SK-N-SH treated with all-trans-retinoic acid at 6 μM for 48 hours (cell line): ENCODE results near the gene PLCB1.

Source experiments
- ATAC-seq: fragments of 200-7000 bp; cut with Tn5 transposase; 3 replicates; pipeline ENCODE4 v1.9.1; 2020; ENCODE audit warnings: mild to moderate bottlenecking, moderate library complexity
- ARNTL ChIP-seq: fragments of 450-650 bp; formaldehyde crosslinking; IDR thresholded peaks from 2 replicates; pipeline ENCODE4 v1.5.0; 2020; ENCODE audit warnings: low read depth, mild to moderate bottlenecking, moderate library complexity, borderline replicate concordance
- BACH2 ChIP-seq: fragments of 250-450 bp; sonication (Bioruptor Pico); IDR thresholded peaks from 2 replicates; pipeline ENCODE4 v1.9.0; 2021; ENCODE audit warnings: mild to moderate bottlenecking, borderline replicate concordance
- CREB5 ChIP-seq: fragments of 250-450 bp; sonication (Bioruptor Pico); IDR thresholded peaks from 2 replicates; pipeline ENCODE4 v1.5.1; 2020; ENCODE audit warnings: low read depth, mild to moderate bottlenecking, moderate library complexity
- CSDC2 ChIP-seq: fragments of 250-450 bp; sonication (Bioruptor Pico); IDR thresholded peaks from 2 replicates; pipeline ENCODE4 v1.5.0; 2020; ENCODE audit warnings: mild to moderate bottlenecking, moderate library complexity
- CSRNP3 ChIP-seq: fragments of 250-450 bp; sonication (Bioruptor Pico); IDR thresholded peaks from 2 replicates; pipeline ENCODE4 v1.5.1; 2021; ENCODE audit warnings: mild to moderate bottlenecking, moderate library complexity
- GLIS3 ChIP-seq: fragments of 250-450 bp; sonication (Bioruptor Pico); IDR thresholded peaks from 2 replicates; pipeline ENCODE4 v1.5.0; 2020; ENCODE audit warnings: mild to moderate bottlenecking, moderate library complexity
- ISL1 ChIP-seq: fragments of 250-450 bp; sonication (Bioruptor Pico); IDR thresholded peaks from 2 replicates; pipeline ENCODE4 v2.1.2; 2022; ENCODE audit warnings: mild to moderate bottlenecking, moderate library complexity
- OSR1 ChIP-seq: fragments of 250-450 bp; sonication (Bioruptor Pico); IDR thresholded peaks from 2 replicates; pipeline ENCODE4 v1.8.0; 2022; ENCODE audit warnings: moderate library complexity, mild to moderate bottlenecking, inconsistent platforms
- PATZ1 ChIP-seq: fragments of 250-450 bp; sonication (Bioruptor Pico); IDR thresholded peaks from 2 replicates; pipeline ENCODE4 v1.8.0; 2020; ENCODE audit warnings: mild to moderate bottlenecking, moderate library complexity, borderline replicate concordance
- RARB ChIP-seq: fragments of 250-450 bp; sonication (Bioruptor Pico); IDR thresholded peaks from 2 replicates; pipeline ENCODE4 v1.8.0; 2021; ENCODE audit warnings: mild to moderate bottlenecking, moderate library complexity
- SNAI2 ChIP-seq: fragments of 250-450 bp; sonication (Bioruptor Pico); IDR thresholded peaks from 2 replicates; pipeline ENCODE4 v1.5.0; 2020; ENCODE audit warnings: mild to moderate bottlenecking, moderate library complexity
- TCF4 ChIP-seq: fragments of 250-450 bp; sonication (Bioruptor Pico); IDR thresholded peaks from 2 replicates; pipeline ENCODE4 v1.8.0; 2021; ENCODE audit warnings: mild to moderate bottlenecking, moderate library complexity, borderline replicate concordance
- TOX ChIP-seq: fragments of 250-450 bp; sonication (Bioruptor Pico); IDR thresholded peaks from 2 replicates; pipeline ENCODE4 v1.8.0; 2021; ENCODE audit warnings: mild to moderate bottlenecking, moderate library complexity, borderline replicate concordance
- TSHZ2 ChIP-seq: fragments of 250-450 bp; sonication (Bioruptor Pico); IDR thresholded peaks from 2 replicates; pipeline ENCODE4 v1.5.0; 2020; ENCODE audit warnings: mild to moderate bottlenecking, moderate library complexity
- ZC3H10 ChIP-seq: fragments of 250-450 bp; sonication (Bioruptor Pico); IDR thresholded peaks from 2 replicates; pipeline ENCODE4 v1.5.1; 2021; ENCODE audit warnings: mild to moderate bottlenecking, moderate library complexity
- ZFP3 ChIP-seq: fragments of 250-450 bp; sonication (Bioruptor Pico); IDR thresholded peaks from 2 replicates; pipeline ENCODE4 v1.5.0; 2020; ENCODE audit warnings: mild to moderate bottlenecking, moderate library complexity
- ZFP30 ChIP-seq: fragments of 450-650 bp; formaldehyde crosslinking; IDR thresholded peaks from 2 replicates; pipeline ENCODE4 v1.5.0; 2022; ENCODE audit warnings: mild to moderate bottlenecking, moderate library complexity
- ZNF565 ChIP-seq: fragments of 450-650 bp; formaldehyde crosslinking; conservative IDR thresholded peaks from 2 replicates; pipeline ENCODE4 v1.5.0; 2020; ENCODE audit warnings: low read depth, mild to moderate bottlenecking, moderate library complexity
- ZNF70 ChIP-seq: fragments of 450-650 bp; formaldehyde crosslinking; IDR thresholded peaks from 2 replicates; pipeline ENCODE4 v1.5.0; 2020; ENCODE audit warnings: mild to moderate bottlenecking, moderate library complexity
- ZNF8 ChIP-seq: fragments of 450-650 bp; formaldehyde crosslinking; IDR thresholded peaks from 2 replicates; pipeline ENCODE4 v1.5.0; 2020; ENCODE audit warnings: mild to moderate bottlenecking, moderate library complexity

PLCB1 gene

GRCh38 chr20:8421981-8422380, 289.9 kb downstream of the PLCB1 start:
- peak; percentile 28; the same call in 1 of the 3 replicates for ATAC-seq
- no peak for TF ChIP-seq SNAI2
- TF ChIP-seq CSDC2 = no peak
- TF ChIP-seq ISL1 = peak; percentile 35; the same call in 1 of the 2 replicates
- no peak for TF ChIP-seq ZFP3 (CRISPR knock-in tag)
- no peak for TF ChIP-seq ARNTL (CRISPR knock-in tag)

GRCh38 chr20:8423482-8423881, 291.4 kb downstream of the PLCB1 start:
- ATAC-seq = no peak

GRCh38 chr20:8424010-8424409, 291.9 kb downstream of the PLCB1 start:
- TF ChIP-seq TSHZ2 (CRISPR knock-in tag) (no peak), PATZ1 (CRISPR knock-in tag) (no peak), RARB (no peak), CREB5 (CRISPR knock-in tag) (no peak), ISL1 (no peak), ZFP3 (CRISPR knock-in tag) (no peak), OSR1 (no peak), CSRNP3 (CRISPR knock-in tag) (no peak), BACH2 (CRISPR knock-in tag) (no peak), TOX (CRISPR knock-in tag) (no peak), ZNF565 (CRISPR knock-in tag) (no peak), TCF4 (CRISPR knock-in tag) (no peak), ZFP30 (CRISPR knock-in tag) (no peak)
- TF ChIP-seq, all 23 proteins: peak for 0
- ATAC-seq = peak; percentile 69

More at GRCh38 chr20:8423482-8423881, 291.4 kb downstream of the PLCB1 start:
- TF ChIP-seq RARB (no peak), BACH2 (CRISPR knock-in tag) (no peak), ZNF8 (CRISPR knock-in tag) (no peak), ZFP3 (CRISPR knock-in tag) (no peak)

GRCh38 chr20:8425016-8425415, 292.9 kb downstream of the PLCB1 start:
- TF ChIP-seq CSRNP3 (CRISPR knock-in tag) (no peak), ZC3H10 (CRISPR knock-in tag) (no peak), GLIS3 (CRISPR knock-in tag) (no peak), ZFP3 (CRISPR knock-in tag) (no peak), TOX (CRISPR knock-in tag) (no peak), ZNF70 (no peak), ARNTL (CRISPR knock-in tag) (no peak), SNAI2 (no peak), ISL1 (no peak), RARB (no peak)
- ATAC-seq = no peak
